ENCODE results near the gene AP2A1.
A peak's percentile ranks its signal among the peaks of the same experiment; 100 is the strongest.

AP2A1 gene

DNA sequence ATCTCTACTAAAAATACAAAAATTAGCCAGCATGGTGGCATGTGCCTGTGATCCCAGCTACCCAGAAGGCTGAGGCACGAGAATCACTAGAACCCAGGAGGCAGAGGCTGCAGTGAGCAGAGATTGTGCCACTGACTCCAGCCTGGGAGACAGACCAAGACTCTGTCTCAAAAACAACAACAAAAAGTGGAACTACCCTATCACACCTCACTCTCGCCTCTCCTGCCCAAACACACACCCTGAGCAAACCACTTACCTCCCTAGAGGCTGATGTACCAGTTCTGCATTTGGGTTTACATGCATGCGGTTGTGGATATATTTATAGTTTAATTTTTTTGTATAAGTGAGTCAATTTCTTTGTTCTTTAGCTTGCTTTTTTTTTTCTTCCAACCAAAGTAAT lies 76.5 kb downstream of the AP2A1 start:
- DNase-seq, result no peak

GRCh38 chr19:49844138-49845095 lies 77.6 kb downstream of the AP2A1 start:
- DNase-seq, result no peak

DNA sequence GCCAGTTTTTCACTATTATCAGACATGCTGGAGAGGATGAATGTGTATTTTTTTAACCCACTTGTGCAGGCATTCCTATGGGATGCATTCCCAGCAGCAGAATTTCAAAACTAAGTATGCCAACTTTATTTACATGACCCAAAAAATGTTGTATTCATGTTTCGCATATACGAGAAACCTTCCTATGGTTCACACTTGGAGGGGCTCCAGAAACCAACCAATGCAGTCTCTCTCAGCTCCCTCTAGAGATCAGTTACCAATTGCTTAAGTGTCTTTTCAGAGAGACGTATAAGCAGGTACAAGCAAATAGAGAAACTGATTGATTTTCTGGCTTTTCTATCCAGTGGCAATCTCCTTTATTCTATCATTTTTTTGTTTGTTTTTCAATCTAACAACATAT lies 78.6 kb downstream of the AP2A1 start:
- DNase-seq, result no peak

- DNase-seq, result no peak
These were observed 79.6 kb downstream of the AP2A1 start for GRCh38 chr19:49846408-49846807.

GRCh38 chr19:49847731-49848696 lies 81.2 kb downstream of the AP2A1 start:
- DNase-seq, result no peak

- no peak for DNase-seq
These were observed 82.1 kb downstream of the AP2A1 start for GRCh38 chr19:49848938-49849337.

- DNase-seq, result no peak
These were observed 82.8 kb downstream of the AP2A1 start for GRCh38 chr19:49849433-49850220.

DNA sequence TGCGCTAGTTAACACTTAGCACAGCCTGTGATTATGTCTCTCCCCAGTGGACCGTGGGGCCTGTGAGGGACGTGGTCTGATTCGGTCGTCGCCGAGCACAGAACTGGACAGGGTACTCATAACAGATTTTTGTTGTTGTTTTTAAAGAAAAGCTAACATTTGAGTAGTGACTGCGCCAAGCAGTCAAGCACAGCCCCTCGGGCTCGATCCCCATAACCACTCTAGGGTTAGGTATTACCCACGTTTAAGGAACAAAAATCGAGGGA lies 83.4 kb downstream of the AP2A1 start:
- no peak for DNase-seq

DNA sequence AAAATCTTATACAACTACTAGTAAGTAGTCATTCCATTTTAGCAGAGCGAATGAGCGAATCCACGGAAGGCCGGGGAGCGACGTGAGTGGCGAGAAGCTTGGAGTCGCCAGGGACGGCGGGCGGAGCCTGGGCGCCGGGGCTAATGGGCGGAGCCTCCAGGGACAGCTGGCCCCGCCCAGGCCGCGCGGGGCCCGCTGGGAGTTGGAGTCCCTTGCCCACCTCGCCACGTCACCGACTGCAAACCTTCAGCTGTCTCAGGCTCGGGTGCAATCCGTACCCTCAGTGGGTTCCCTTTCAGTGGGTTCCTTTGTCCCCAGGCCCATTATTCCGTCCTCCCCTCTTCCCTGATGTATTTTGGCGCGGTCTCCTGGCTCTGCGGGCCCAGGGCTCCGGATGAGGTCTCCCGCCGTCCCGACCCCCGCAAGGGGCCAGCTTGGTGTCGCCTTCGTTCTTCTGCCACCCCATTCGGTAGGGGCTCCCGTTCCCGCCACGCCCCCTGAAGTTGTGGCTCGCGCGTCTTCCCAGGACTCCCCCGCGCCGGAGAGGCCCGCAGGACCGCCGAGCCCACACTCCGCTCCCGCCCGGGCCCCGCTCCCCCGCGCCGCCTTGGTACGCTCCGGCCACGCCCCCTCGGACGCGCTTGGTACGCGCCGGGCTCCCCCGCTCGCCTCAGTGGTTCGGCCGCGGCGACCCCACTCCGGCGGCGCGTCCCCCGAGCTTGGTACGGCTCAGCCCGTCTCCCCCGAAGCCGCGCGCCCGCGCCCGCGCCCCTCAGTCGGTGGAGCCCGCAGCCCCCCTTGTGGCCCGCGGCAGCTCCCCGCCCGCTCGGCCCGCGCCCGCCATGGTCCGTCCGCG lies 83.9 kb downstream of the AP2A1 start, which contains the start of gene PTOV1:
Gene PTOV1 (plus strand): TSS at position 673 of the 856 bp plus-strand sequence.
- DNase-seq, result peak; percentile 98

DNA sequence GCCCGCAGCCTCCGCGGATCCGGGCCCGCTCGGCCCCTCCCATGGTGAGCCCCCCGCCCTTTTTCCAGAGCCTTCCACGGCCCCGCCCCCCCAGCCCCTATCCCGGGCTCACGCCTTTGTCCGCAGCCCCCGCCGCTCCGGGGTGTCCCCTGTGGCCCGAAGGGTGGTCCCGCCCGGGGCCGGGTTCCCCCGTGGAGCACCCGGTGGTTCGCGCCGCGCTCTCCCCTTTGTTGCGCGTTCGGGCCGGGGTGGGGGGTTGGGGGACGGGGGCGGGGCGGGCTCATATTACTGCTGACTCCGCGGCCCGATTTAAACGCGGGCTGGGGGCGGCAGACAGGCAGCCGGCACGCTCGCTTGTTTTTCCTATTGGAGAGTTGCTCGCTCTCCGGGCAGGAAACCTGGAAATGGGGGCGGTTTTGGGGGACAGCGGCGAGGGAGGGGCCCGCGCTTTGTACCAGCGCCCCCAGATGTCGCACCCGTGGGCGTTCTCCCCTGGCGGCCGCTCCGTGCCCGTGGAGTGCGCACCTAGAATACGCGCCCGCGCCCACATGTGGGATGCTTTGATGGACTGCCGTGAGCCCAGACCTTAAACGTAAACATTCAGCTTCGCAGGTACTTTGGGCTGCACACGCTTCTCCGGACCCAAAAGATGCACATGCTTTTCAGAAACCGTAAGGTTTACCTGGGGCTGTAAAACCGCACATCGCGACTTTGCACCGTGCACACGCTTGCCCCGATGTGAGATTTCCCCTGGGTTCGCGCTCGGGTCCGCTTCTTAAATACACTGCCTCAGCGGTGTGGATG lies 84.9 kb downstream of the AP2A1 start:
- no peak for DNase-seq

- no peak for DNase-seq
These were observed 85.9 kb downstream of the AP2A1 start for GRCh38 chr19:49852631-49853126.

- DNase-seq, result no peak
These were observed 87.1 kb downstream of the AP2A1 start for GRCh38 chr19:49853852-49854377.

DNA sequence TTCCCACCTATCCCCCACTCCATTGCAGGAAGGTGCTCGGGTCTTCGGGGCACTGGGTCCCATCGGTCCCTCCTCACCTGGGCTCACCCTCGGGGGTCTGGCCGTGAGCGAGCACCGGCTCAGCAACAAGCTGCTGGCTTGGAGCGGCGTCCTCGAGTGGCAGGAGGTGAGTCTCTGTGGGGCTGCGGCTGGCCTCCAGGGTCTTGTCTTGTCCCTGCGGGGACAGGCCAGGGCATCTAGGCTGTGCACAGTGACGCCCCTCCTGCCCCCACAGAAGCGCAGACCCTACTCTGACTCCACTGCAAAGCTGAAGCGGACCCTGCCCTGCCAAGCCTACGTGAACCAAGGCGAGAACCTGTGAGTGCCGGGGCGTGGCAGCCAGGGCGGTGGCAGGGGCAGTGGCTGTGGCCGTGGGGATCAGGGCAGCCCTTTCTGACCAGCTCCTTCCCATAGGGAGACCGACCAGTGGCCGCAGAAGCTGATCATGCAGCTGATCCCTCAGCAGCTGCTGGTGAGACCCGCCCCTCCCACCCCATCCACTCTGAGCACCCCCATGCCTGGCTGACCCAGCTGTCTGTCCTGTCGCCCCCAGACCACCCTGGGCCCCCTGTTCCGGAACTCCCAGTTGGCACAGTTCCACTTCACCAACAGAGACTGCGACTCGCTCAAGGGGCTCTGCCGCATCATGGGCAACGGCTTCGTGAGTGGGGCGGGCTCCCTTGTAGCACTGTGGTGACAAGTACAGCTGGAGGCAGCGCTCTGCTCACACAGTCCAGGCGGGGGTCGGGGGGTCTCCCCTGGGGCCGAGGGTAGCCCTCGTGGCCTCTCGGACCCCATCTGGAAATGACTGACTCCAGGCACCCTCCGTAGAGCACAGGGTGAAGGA lies 87.8 kb downstream of the AP2A1 start:
- DNase-seq, result no peak

DNA sequence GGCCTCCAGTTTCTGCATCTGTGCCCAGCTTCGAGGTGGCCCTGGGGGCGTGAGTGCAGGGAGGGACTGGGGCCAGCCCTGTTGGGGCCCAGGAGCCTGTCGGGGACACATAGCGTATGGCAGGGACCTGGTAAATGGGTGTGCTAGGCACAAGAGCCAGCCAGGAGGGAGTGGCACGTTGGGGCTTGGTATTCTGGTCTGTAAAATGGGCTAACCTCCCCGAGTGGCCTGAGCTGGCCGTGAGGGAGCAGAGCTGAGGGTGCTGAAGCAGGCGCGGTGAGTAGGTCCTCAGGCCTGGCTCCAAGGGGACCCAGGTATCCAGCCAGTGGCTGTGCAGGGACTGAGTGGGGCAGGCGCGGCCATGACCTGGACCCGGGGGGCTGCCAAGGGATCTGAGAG lies 88.5 kb downstream of the AP2A1 start:
- no peak for DNase-seq

- no peak for DNase-seq
These were observed 89.1 kb downstream of the AP2A1 start for GRCh38 chr19:49855676-49856573.

DNA sequence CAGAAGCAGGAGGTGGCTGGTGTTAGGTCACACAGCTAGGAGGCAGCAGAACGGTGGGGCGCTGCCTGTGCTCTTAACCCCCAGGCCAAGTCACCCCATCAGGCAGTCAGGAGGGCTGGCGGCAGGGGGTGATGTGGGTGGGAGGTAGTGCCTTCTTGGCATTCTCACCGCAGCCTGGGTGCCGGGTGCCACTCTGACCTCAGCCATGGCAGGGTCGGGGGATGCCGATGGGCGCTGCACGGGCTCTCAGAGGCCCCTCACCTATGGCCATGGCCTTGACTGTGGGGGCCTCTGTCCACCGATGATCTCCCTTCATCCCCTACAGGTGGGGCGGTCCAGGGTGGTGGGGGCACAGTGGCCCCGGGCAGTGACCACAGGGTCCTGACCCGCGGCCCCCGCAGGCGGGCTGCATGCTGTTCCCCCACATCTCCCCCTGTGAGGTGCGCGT lies 89.8 kb downstream of the AP2A1 start:
- DNase-seq, result no peak
